GM12864 (cell line): ENCODE measurements around the gene GRB2.
"Not testable (repeated sequence)": the region's sequence is repeated elsewhere in the genome, so short reads cannot be mapped to it uniquely, and the experiment has no call there.

Source experiments
- DNase-seq: peaks from one replicate; pipeline ENCODE4 v3.0.0-alpha.2; 2011; ENCODE audit warnings: low read depth
- H3K4me3 ChIP-seq: 2 replicates; pipeline ENCODE4 v1.5.1; 2011; ENCODE audit warnings: mild to moderate bottlenecking, low read depth, low read length, control low read depth
- TF ChIP-seq, protein P1 (sequence below): IDR thresholded peaks from 2 replicates; pipeline ENCODE4 v1.5.1; 2011; ENCODE audit warnings: low read depth, mild to moderate bottlenecking, moderate library complexity, low read length, control low read depth, inconsistent platforms; ENCODE audit errors: missing control alignments

GRB2 gene

DNA sequence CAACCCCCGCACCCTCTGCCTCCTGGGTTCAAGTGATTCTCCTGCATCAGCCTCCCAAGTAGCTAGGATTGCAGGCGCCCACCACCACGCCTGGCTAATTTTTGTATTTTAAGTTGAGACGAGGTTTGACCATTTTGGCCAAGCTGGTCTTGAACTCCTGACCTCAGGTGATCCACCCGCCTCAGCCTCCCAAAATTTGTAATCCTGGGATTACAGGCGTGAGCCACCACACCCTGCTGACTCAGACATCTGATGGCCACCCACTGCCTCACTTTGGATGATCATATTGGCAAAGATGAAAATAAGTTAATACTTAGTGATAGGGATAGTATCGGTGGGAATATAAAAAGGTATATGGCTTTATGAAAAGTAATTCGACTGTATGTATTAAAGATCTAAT lies 55.9 kb downstream of the GRB2 start:
- H3K4me3 ChIP-seq = no peak overlapping the region
- TF ChIP-seq, protein P1, sequence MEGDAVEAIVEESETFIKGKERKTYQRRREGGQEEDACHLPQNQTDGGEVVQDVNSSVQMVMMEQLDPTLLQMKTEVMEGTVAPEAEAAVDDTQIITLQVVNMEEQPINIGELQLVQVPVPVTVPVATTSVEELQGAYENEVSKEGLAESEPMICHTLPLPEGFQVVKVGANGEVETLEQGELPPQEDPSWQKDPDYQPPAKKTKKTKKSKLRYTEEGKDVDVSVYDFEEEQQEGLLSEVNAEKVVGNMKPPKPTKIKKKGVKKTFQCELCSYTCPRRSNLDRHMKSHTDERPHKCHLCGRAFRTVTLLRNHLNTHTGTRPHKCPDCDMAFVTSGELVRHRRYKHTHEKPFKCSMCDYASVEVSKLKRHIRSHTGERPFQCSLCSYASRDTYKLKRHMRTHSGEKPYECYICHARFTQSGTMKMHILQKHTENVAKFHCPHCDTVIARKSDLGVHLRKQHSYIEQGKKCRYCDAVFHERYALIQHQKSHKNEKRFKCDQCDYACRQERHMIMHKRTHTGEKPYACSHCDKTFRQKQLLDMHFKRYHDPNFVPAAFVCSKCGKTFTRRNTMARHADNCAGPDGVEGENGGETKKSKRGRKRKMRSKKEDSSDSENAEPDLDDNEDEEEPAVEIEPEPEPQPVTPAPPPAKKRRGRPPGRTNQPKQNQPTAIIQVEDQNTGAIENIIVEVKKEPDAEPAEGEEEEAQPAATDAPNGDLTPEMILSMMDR = no peak
- no peak for DNase-seq

DNA sequence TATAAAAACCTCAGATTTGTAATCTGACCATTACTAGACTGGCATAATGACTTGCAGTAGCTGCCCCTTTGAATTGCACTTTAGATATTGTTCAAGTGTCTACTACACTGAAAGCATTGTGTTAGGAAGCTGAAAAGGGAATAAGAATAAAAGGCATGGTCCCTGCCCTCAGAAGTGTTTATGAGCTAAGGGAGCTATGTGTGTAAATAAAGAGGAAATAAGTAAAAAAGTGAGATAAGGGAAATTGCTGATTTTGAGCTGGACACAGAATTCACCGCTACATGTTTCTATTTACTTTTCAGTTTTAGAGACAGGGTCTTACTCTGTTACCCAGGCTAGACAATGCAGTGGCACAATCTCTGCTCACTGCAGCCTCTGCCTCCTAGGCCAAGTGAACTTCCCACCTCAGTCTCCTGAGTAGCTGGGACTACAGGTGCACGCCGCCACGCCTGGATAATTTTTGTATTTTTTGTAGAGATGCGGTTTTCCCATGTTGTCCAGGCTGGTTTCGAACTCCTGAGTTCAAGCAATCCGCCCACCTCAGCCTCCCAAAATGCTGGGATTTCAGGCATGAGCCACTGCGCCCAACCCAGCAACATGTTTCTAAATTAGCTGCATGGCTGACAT lies 57.0 kb downstream of the GRB2 start:
- no peak for DNase-seq

DNA sequence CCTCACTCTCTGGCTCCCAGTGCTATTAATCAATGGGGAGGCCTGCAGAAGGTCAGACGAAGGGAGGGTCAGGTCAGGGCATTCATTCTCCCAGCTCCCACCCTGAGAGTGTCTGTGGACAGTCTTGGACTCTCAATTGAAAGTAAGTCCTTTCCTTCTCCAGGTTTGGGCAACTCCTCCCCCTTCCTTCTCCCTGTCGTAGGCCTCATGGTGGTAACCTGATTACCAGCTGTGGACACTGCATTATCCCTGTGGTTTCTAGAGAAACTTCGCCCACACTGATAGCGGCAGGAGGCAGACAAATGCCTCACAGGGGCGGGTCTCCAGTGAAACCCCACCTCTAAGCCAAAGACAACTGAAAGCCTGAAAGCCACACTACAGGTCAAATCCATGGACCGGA lies 58.6 kb downstream of the GRB2 start:
- DNase-seq = no peak
- TF ChIP-seq, protein P1 = no peak
- peak overlapping the region; percentile 53 for H3K4me3 ChIP-seq

More for the DNA sequence above, 57.0 kb downstream of the GRB2 start:
- TF ChIP-seq, protein P1 = no peak
- H3K4me3 ChIP-seq = no peak overlapping the region

DNA sequence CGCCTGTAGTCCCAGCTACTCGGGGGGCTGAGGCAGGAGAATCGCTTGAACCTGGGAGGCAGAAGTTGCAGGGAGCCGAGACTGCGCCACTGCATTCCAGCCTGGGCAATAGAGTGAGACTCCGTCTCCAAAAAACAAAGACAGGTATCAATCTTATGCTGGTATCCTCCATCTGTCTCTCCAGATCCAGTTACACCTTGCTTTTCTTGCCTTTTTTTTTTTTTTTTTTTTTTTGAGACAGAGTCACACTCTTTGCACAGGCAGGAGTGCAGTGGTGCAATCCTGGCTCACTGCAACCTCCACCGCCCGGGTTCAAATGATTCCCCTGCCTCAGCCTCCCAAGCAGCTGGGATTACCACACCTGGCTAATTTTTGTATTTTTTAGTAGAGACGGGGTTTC lies 59.1 kb downstream of the GRB2 start:
- peak overlapping the region; percentile 53 for H3K4me3 ChIP-seq
- DNase-seq = not testable (repeated sequence)

DNA sequence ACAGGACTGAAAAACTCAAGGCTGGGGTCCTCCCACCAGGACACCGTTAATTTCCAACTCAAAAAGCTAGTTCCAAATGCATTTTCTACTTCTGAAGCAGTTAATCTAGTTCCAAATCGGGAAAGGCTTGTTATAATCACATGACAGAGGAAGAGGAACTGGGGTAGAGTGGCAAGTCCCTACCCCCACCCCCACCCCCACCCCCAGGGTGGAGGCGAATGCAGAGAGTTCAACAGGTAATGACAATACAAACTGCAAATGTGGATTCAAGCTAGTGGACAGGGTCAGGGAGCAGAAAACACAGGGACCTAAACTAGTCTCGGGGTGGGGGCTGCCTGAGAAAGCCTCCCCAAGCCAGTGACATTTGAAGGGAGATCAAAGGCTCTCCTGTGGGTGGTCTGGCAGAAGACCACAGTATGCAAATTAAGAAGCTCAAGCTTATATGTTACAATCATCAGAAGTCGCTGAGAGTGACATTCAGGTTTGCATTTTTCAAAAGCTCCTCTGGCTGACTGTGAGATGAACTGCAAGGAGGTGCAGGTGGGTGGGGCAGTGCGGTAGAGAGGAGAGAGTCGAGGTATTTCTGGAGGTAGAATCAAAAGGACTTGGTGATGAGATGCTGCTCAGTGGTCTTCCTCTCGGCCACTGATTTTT lies 59.8 kb downstream of the GRB2 start:
- peak overlapping the region; percentile 39; the same call in 1 of the 2 replicates for H3K4me3 ChIP-seq
- TF ChIP-seq, protein P1 = no peak
- peak; percentile 90 for DNase-seq

DNA sequence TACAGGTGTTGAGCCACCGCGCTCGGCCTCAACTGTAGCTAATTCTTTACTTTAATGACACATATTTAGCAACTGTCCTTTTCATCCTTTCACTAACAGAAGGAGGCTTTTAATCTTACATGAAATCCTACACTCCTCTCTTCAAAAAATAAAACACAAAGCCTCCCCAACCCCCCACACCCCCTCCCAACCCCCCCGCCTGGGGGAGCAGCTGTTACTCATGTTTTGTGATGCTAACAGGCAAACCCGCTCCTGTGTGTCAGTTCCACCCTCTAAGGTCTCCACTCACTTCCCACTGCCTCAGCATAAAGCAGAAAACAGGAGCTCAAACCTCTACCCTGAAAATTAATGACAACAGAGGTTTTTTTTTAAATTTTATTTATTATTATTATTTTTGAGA lies 60.8 kb downstream of the GRB2 start:
- H3K4me3 ChIP-seq = no peak overlapping the region; the same call in 1 of the 2 replicates
- TF ChIP-seq, protein P1 = no peak
- no peak for DNase-seq

DNA sequence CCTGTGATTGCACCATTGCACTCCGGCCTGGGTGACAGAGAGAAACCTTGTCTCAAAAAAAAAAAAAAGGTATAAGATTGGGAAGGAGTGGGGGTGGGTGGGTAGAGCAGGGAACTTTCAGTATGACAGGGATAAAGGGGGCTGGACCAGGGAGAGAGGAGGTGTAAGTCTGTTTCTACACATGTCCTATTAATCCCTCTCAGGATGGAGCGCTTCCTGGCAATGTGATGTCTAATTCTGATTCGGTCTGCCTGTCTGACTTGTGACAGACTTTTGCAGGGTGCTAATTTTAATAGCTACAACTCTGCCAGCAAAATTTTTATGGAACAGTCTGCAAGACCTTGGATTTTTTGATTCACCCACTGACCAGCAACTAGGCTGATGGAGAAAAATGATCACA lies 62.5 kb downstream of the GRB2 start:
- TF ChIP-seq, protein P1 = no peak
- no peak for DNase-seq
- no peak overlapping the region for H3K4me3 ChIP-seq
